ENCODE measurements around the gene TFRC. TPM values are rescaled to one million over a fixed set of nuclear protein-coding genes. Genes with fewer than 3 reads are reported as not detected.
A peak's percentile ranks its signal among the peaks of the same experiment; 100 is the strongest.
"Not testable (repeated sequence)": the region's sequence is repeated elsewhere in the genome, so short reads cannot be mapped to it uniquely, and the experiment has no call there.

The TFRC gene
- total RNA-seq, 1 experiment from 2014 or later, result 336 TPM

DNA sequence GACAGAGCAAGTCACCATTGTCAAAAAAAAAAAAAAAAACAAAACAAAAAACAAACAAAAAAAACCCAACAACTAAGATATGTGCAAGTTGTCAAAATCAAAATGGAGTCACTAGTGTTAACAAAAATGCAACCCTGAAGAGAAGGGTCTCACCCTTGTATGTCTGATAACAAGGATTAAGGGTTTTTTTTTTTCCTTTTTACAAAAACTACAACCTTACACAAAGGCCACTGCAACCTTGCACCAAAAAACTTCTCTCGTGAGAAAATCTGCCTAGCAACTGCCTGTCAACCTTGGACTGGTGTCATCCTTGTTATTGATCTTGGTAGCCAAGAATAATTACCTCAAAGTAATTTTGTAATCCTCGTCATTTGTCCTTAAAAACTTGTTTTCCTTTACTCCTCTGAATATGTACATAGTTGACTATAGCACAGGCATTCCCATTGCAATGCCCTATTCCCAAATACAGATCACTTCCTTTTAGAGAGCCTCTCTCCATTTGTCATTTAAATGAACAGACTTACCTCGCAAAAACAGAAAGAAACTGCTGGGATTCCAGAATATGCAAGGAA is 24.0 kb downstream of the TFRC start:
- Histone ChIP-seq H3K9me3 (ENCODE audit: low read depth, low read length, poor library complexity, severe bottlenecking) (no peaks in the 10 kb centered on the region), H3K36me3 (ENCODE audit: insufficient read depth, low read length, poor library complexity, severe bottlenecking) (peaks cover 95% of the 10 kb centered on the region), H3K27me3 (replicated peaks; ENCODE audit: insufficient read depth, low read depth, low read length, poor library complexity) (no peaks in the 10 kb centered on the region), H3K4me3 (ENCODE audit: low read depth, low read length, poor library complexity, severe bottlenecking) (no peak overlapping the region), H3K4me1 (ENCODE audit: insufficient read depth, low read length, poor library complexity, severe bottlenecking) (no peaks in the 10 kb centered on the region), H3K27ac (ENCODE audit: low read depth, low read length, poor library complexity, severe bottlenecking) (no peak overlapping the region)
- ChIA-PET CTCF (no interaction called here), POLR2A (ENCODE audit: low non-redundant PET) (no interaction called here)
- BruUV-seq (replicated peaks), result no TSS peak
- TF ChIP-seq EZH2 (IDR thresholded peaks at IDR 0.05; ENCODE audit: borderline replicate concordance, low read depth, low read length, poor library complexity, severe bottlenecking) (no peak), CTCF (conservative IDR thresholded peaks at IDR 0.05; ENCODE audit: low read depth, low read length) (no peak)
- intact Hi-C loops (cut with micrococcal nuclease; ENCODE audit: unreplicated experiment), result no loop called here
- DNase-seq (ENCODE audit: low spot score), result no peak

- H3K27ac ChIP-seq (ENCODE audit: low read depth, low read length, poor library complexity, severe bottlenecking); POLR2A ChIA-PET (ENCODE audit: low non-redundant PET); CTCF ChIA-PET: not testable (repeated sequence)
Observed at GRCh38 chr3:196056371-196056770, 25.5 kb downstream of the TFRC start.

GRCh38 chr3:196055683-196056270 is 26.1 kb downstream of the TFRC start:
- Histone ChIP-seq H3K36me3 (ENCODE audit: insufficient read depth, low read length, poor library complexity, severe bottlenecking) (peaks cover 97% of the 10 kb centered on the region), H3K27me3 (replicated peaks; ENCODE audit: insufficient read depth, low read depth, low read length, poor library complexity) (no peaks in the 10 kb centered on the region), H3K4me3 (ENCODE audit: low read depth, low read length, poor library complexity, severe bottlenecking) (no peak overlapping the region), H3K27ac (ENCODE audit: low read depth, low read length, poor library complexity, severe bottlenecking) (peak overlapping the region; percentile 16), H3K4me1 (ENCODE audit: insufficient read depth, low read length, poor library complexity, severe bottlenecking) (no peaks in the 10 kb centered on the region), H3K9me3 (ENCODE audit: low read depth, low read length, poor library complexity, severe bottlenecking) (no peaks in the 10 kb centered on the region)
- no peak for DNase-seq (ENCODE audit: low spot score)
- ChIA-PET POLR2A (ENCODE audit: low non-redundant PET) (no interaction called here), CTCF (no interaction called here)
- TF ChIP-seq CTCF (conservative IDR thresholded peaks at IDR 0.05; ENCODE audit: low read depth, low read length), result no peak
- no peak for TF ChIP-seq EZH2 (IDR thresholded peaks at IDR 0.05; ENCODE audit: borderline replicate concordance, low read depth, low read length, poor library complexity, severe bottlenecking)
- BruUV-seq (replicated peaks), result no TSS peak
- intact Hi-C loops (cut with micrococcal nuclease; ENCODE audit: unreplicated experiment), result no loop called here

More at GRCh38 chr3:196056371-196056770, 25.5 kb downstream of the TFRC start:
- H3K36me3 ChIP-seq (ENCODE audit: insufficient read depth, low read length, poor library complexity, severe bottlenecking), result peaks cover 97% of the 10 kb centered on the region
- H3K4me1 ChIP-seq (ENCODE audit: insufficient read depth, low read length, poor library complexity, severe bottlenecking); H3K4me3 ChIP-seq (ENCODE audit: low read depth, low read length, poor library complexity, severe bottlenecking); H3K27me3 ChIP-seq (replicated peaks; ENCODE audit: insufficient read depth, low read depth, low read length, poor library complexity); BruUV-seq (replicated peaks); intact Hi-C loops (cut with micrococcal nuclease; ENCODE audit: unreplicated experiment); DNase-seq (ENCODE audit: low spot score); H3K9me3 ChIP-seq (ENCODE audit: low read depth, low read length, poor library complexity, severe bottlenecking): not testable (repeated sequence)

DNA sequence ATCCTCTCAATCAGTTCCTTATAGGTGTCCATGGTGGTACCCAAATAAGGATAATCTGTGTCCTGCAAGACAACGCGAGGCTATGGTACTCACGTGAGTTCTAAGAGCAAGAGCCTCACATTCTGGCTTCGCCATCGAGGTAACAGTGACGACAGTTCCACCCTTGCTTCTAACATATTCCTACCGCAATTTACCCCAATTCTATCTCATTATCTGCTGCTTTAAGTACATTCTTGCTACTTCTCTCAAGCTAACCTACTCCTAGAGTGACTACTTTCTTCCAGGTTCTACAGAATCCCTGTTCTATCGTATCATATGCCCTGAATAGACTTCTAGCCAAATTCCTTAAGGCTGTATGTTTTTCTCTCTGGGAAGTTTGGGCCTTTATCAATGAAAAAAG is 26.6 kb downstream of the TFRC start:
- BruUV-seq (replicated peaks), result no TSS peak

More for the DNA sequence above, 26.6 kb downstream of the TFRC start:
- DNase-seq (ENCODE audit: low spot score), result no peak
- no peaks in the 10 kb centered on the region for H3K27me3 ChIP-seq (replicated peaks; ENCODE audit: insufficient read depth, low read depth, low read length, poor library complexity)
- intact Hi-C loops (cut with micrococcal nuclease; ENCODE audit: unreplicated experiment), result no loop called here
- H3K4me3 ChIP-seq (ENCODE audit: low read depth, low read length, poor library complexity, severe bottlenecking), result no peak overlapping the region
- POLR2A ChIA-PET (ENCODE audit: low non-redundant PET), result no interaction called here
- TF ChIP-seq EZH2 (IDR thresholded peaks at IDR 0.05; ENCODE audit: borderline replicate concordance, low read depth, low read length, poor library complexity, severe bottlenecking) (no peak), CTCF (conservative IDR thresholded peaks at IDR 0.05; ENCODE audit: low read depth, low read length) (no peak)
- peaks cover 97% of the 10 kb centered on the region for H3K36me3 ChIP-seq (ENCODE audit: insufficient read depth, low read length, poor library complexity, severe bottlenecking)
- CTCF ChIA-PET, result no interaction called here
- H3K27ac ChIP-seq (ENCODE audit: low read depth, low read length, poor library complexity, severe bottlenecking), result no peak overlapping the region
- no peaks in the 10 kb centered on the region for H3K9me3 ChIP-seq (ENCODE audit: low read depth, low read length, poor library complexity, severe bottlenecking)
- no peaks in the 10 kb centered on the region for H3K4me1 ChIP-seq (ENCODE audit: insufficient read depth, low read length, poor library complexity, severe bottlenecking)

Data from A673 (cell line).